ENCODE results near the gene SDC4. TPM values are rescaled to one million over a fixed set of nuclear protein-coding genes. Genes with fewer than 3 reads are reported as not detected.

SDC4 gene
- total and polyA plus RNA-seq, 10 of the 15 experiments (the other 5 are each of a cell fraction or from before 2014, with no cell fraction given), result 0.52 to 11.3 (median 1.4) TPM

DNA sequence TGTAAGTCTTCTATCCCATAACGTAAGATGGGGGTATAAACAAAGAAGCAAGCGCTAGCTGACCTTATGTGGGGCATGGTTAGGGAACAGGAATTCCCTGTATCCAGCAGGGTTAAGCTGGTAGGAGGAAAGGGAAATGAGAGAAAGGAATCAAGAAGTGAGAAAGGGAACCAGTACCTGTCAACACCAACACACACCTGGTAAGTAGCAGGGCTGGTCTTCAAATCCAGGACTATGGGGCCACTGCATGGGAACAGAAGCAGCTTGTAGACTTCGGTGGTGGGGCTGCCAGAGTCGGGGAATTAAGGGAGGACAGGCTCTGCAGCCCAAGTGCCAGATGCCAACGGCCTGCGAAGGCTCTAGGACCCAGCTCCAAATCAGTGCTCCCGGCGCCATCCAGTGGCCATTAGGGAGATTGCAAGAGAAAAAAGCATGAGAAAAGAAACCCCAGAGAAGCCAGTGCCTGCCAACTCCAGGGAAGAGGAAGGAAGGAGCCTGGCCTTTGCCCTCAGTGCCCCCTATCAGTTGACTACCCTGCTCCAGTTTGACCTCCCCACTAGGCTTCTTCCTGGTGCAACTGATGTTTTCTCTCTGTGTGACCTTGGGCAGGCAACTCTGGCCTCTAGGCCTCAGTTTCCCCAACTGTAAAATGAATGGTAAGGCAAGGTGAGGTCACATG, 57.4 kb downstream of the SDC4 start:
- Histone ChIP-seq H3K4me1 (ENCODE audit: control insufficient read depth, insufficient read depth, low read length) (no peaks in the 10 kb centered on the region), H3K79me2 (ENCODE audit: control insufficient read depth, insufficient read depth, low read length) (no peaks in the 10 kb centered on the region), H2AFZ (ENCODE audit: control insufficient read depth, low read depth, low read length) (no peak overlapping the region), H3K4me2 (ENCODE audit: control insufficient read depth, insufficient read depth) (no peak overlapping the region), H4K20me1 (ENCODE audit: control insufficient read depth, insufficient read depth) (no peaks in the 10 kb centered on the region), H3K27ac (ENCODE audit: control insufficient read depth, insufficient read depth) (no peak overlapping the region), H3K4me3 (no peak overlapping the region), H3K9me3 (replicated peaks; ENCODE audit: control insufficient read depth, insufficient read depth, low read length) (no peaks in the 10 kb centered on the region; the same call in 2 of the 3 replicates), H3K27me3 (replicated peaks in 1 of 2; ENCODE audit: control insufficient read depth in 2 of 2, insufficient read depth in 2 of 2, low read length in 1 of 2) (peaks cover 6 to 7% of the 10 kb centered on the region in 2 experiments; a peak in 3 of 4 replicates), H3K36me3 (ENCODE audit: control insufficient read depth in 2 of 2, insufficient read depth in 2 of 2, low read length in 1 of 2) (no peaks in the 10 kb centered on the region), H3K9ac (ENCODE audit: control insufficient read depth, insufficient read depth, low read length) (no peak overlapping the region)
- SMC1A ChIA-PET (ENCODE audit: uncharacterized antibody, unreplicated experiment), result interaction anchor here (0.6 to 2.9 kb wide), 11 partner anchors 11 to 480 kb away, joined by 3 to 14 read pairs (median 5); no protein-coding TSS in a partner anchor
- RAD21 ChIA-PET (ENCODE audit: unreplicated experiment), result interaction anchor here (1.0 to 2.2 kb wide), 5 partner anchors 12 to 240 kb away, joined by 3 to 7 read pairs (median 4); no protein-coding TSS in a partner anchor
- no peak for DNase-seq (ENCODE audit: low read depth, low spot score)
- CTCF ChIA-PET, result interaction anchor here (0.6 to 6.3 kb wide), 35 partner anchors 10 to 1464 kb away, joined by 3 to 53 read pairs (median 4); partner anchors contain the start of genes KCNS1, PABPC1L, PIGT and WFDC12
- ATAC-seq, result peak; percentile 73
- WGBS (ENCODE audit: insufficient coverage, insufficient replicate concordance, low lambda C conversion rate, missing lambda C conversion rate), result 17% methylated on average over 8 of the region's 8 CpGs
- no TSS peak for BruUV-seq (replicated peaks)
- intact Hi-C loops (cut with micrococcal nuclease; ENCODE audit: unreplicated experiment) (loop anchor here (5.0 kb wide), 4 partner anchors 154 to 254 kb away; no protein-coding TSS in a partner anchor), in situ Hi-C loops (cut with MboI) (no loop called here)
- peak; percentile 80 for FAIRE-seq
- POLR2A ChIA-PET, result no interaction called here
- TF ChIP-seq SPI1 (IDR thresholded peaks at IDR 0.05; ENCODE audit: borderline replicate concordance, insufficient read depth, low read depth, low read length) (peak; percentile 75), YY1 (IDR thresholded peaks at IDR 0.05; ENCODE audit: low read depth, low read length) (0 out of 2 replicates have a peak, but pooled peaks have one; percentile 27), YBX1 (IDR thresholded peaks at IDR 0.05) (no peak), IKZF1 (conservative IDR thresholded peaks at IDR 0.05) (peak; percentile 47), EGR1 (IDR thresholded peaks at IDR 0.05; ENCODE audit: borderline replicate concordance in 1 of 2, low read depth in 2 of 2, low read length in 2 of 2) (no peak), KDM1A (IDR thresholded peaks at IDR 0.05; ENCODE audit: borderline replicate concordance) (no peak), TAF1 (IDR thresholded peaks at IDR 0.05; ENCODE audit: borderline replicate concordance, low read depth, low read length) (no peak), SMAD5 (IDR thresholded peaks at IDR 0.05; ENCODE audit: low read depth) (no peak), SMC3 (IDR thresholded peaks at IDR 0.05; ENCODE audit: borderline replicate concordance, low read length) (peak; percentile 79), TARDBP (IDR thresholded peaks at IDR 0.05; ENCODE audit: borderline replicate concordance) (no peak), DPF2 (IDR thresholded peaks at IDR 0.05) (no peak), RAD21 (IDR thresholded peaks at IDR 0.05; ENCODE audit: insufficient read depth, low read depth, low read length) (peak; percentile 80), MEF2A (IDR thresholded peaks at IDR 0.05; ENCODE audit: insufficient read depth, low read depth, low read length) (no peak), RB1 (IDR thresholded peaks at IDR 0.05; ENCODE audit: borderline replicate concordance) (no peak), GABPA (IDR thresholded peaks at IDR 0.05; ENCODE audit: low read depth) (no peak)
- TF ChIP-seq, protein P1, sequence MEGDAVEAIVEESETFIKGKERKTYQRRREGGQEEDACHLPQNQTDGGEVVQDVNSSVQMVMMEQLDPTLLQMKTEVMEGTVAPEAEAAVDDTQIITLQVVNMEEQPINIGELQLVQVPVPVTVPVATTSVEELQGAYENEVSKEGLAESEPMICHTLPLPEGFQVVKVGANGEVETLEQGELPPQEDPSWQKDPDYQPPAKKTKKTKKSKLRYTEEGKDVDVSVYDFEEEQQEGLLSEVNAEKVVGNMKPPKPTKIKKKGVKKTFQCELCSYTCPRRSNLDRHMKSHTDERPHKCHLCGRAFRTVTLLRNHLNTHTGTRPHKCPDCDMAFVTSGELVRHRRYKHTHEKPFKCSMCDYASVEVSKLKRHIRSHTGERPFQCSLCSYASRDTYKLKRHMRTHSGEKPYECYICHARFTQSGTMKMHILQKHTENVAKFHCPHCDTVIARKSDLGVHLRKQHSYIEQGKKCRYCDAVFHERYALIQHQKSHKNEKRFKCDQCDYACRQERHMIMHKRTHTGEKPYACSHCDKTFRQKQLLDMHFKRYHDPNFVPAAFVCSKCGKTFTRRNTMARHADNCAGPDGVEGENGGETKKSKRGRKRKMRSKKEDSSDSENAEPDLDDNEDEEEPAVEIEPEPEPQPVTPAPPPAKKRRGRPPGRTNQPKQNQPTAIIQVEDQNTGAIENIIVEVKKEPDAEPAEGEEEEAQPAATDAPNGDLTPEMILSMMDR (IDR thresholded peaks at IDR 0.05 in 2 of 3, conservative IDR thresholded peaks at IDR 0.05 in 1 of 3; ENCODE audit: control insufficient read depth in 2 of 3, extremely low read depth in 1 of 3, insufficient read depth in 1 of 3, low read depth in 3 of 3, low read length in 3 of 3), result peak; percentile 81 to 90 (median 88)
- TF ChIP-seq, protein P2, sequence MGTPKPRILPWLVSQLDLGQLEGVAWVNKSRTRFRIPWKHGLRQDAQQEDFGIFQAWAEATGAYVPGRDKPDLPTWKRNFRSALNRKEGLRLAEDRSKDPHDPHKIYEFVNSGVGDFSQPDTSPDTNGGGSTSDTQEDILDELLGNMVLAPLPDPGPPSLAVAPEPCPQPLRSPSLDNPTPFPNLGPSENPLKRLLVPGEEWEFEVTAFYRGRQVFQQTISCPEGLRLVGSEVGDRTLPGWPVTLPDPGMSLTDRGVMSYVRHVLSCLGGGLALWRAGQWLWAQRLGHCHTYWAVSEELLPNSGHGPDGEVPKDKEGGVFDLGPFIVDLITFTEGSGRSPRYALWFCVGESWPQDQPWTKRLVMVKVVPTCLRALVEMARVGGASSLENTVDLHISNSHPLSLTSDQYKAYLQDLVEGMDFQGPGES (IDR thresholded peaks at IDR 0.05), result no peak
- TF ChIP-seq, protein P3, sequence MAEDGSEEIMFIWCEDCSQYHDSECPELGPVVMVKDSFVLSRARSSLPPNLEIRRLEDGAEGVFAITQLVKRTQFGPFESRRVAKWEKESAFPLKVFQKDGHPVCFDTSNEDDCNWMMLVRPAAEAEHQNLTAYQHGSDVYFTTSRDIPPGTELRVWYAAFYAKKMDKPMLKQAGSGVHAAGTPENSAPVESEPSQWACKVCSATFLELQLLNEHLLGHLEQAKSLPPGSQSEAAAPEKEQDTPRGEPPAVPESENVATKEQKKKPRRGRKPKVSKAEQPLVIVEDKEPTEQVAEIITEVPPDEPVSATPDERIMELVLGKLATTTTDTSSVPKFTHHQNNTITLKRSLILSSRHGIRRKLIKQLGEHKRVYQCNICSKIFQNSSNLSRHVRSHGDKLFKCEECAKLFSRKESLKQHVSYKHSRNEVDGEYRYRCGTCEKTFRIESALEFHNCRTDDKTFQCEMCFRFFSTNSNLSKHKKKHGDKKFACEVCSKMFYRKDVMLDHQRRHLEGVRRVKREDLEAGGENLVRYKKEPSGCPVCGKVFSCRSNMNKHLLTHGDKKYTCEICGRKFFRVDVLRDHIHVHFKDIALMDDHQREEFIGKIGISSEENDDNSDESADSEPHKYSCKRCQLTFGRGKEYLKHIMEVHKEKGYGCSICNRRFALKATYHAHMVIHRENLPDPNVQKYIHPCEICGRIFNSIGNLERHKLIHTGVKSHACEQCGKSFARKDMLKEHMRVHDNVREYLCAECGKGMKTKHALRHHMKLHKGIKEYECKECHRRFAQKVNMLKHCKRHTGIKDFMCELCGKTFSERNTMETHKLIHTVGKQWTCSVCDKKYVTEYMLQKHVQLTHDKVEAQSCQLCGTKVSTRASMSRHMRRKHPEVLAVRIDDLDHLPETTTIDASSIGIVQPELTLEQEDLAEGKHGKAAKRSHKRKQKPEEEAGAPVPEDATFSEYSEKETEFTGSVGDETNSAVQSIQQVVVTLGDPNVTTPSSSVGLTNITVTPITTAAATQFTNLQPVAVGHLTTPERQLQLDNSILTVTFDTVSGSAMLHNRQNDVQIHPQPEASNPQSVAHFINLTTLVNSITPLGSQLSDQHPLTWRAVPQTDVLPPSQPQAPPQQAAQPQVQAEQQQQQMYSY (CRISPR knock-in tag; IDR thresholded peaks at IDR 0.05), result no peak

All from GM12878 (cell line).